GM21619 (cell line): ENCODE measurements around the gene ID4.
"Not testable (repeated sequence)": the region's sequence is repeated elsewhere in the genome, so short reads cannot be mapped to it uniquely, and the experiment has no call there.

Experiments used
- ATAC-seq: cut with Tn5 transposase; IDR thresholded peaks from one replicate; pipeline ENCODE4 v1.9.1; 2021; ENCODE audit not compliant: unreplicated experiment

ID4 gene

DNA sequence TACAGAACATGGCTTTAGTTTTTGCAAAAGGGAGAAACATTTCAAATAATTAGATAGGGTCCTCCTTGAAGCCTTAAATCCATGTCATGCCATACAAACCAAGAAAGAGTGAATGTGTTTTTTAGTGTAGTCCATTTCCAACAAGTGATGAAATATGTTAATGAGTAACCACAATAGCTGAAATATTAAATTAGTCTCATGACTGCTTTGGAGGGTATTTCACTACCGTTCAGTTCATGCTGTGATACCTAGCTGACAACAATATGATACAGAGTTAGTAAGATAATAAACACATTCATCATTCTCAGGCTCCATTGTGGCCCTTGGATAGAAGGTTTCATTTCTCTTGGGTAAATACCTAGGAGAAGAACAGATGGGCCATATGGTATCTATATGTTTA is 5.8 kb upstream of the ID4 start:
- ATAC-seq: no peak

DNA sequence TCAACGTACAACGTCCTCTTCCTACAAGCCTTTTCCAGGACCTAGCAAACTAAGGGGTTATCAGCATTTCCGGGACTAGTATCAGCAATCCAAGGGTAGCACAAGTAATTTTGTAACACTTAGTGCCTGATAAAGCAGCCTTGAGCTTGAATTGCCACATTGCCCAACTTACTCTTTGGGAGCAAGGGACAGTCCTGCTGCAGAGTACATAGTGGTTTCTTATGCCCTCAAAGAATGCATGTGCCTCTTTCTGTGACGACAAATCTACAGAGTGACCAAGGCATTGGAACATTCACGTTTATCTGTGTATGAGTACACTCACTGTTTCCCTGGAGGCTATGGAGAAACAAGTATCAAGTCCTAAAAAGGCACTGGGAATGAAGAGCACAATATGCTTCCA is 3.2 kb upstream of the ID4 start:
- no peak for ATAC-seq

DNA sequence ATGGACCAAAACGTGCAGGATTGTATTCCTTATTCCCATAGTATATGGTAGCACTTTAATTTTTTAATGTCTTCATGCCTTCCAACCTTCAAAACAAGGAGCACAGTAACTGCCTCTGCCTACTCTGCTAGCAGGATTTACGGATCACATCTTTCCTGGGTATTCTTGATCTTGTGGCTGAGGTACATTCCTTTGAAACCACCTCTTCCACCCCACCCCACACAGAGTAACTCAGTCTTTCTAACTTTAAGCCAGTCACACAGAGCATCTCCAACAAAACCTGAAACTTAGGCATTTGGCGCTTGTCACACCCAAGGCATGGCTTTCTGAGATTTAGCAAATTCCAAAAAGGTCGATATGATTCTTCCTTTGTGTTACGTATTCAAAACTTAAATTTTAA is 2.3 kb upstream of the ID4 start:
- no peak for ATAC-seq

DNA sequence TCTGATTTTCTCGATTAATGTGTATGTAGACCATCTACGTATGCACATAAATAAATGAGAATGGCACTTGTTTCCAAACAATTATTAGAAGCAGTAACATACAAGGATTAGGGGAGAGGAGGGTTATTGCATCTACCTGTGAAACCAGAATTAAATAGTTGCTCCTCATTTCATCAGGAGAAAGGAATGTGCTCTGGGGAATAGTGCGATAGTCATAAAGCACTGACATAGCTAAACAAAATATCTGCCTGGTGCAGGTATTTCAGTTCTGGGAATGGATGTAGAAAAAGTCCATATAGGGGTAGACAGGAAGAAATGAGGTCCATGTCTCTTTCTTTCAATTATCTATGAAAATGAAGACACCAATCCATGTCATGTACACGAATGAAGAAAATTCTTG is 1.6 kb upstream of the ID4 start:
- no peak for ATAC-seq

DNA sequence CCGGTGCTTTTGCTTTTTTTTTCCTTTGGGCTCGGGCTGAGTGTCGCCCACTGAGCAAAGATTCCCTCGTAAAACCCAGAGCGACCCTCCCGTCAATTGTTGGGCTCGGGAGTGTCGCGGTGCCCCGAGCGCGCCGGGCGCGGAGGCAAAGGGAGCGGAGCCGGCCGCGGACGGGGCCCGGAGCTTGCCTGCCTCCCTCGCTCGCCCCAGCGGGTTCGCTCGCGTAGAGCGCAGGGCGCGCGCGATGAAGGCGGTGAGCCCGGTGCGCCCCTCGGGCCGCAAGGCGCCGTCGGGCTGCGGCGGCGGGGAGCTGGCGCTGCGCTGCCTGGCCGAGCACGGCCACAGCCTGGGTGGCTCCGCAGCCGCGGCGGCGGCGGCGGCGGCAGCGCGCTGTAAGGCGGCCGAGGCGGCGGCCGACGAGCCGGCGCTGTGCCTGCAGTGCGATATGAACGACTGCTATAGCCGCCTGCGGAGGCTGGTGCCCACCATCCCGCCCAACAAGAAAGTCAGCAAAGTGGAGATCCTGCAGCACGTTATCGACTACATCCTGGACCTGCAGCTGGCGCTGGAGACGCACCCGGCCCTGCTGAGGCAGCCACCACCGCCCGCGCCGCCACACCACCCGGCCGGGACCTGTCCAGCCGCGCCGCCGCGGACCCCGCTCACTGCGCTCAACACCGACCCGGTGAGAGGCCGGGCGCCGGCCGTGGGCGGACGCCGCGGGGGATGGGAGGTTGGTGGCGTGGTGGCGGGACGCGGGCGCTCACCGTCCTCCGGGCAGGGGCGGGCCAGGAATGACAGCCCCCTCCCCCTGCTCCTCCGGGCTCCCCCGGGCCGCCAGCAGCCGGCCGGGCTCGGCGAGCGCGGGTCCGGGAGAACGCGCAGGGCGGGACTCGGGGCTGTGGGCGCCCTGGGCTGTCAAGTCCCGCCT is 606 bp downstream of the ID4 start:
- ATAC-seq: no peak

DNA sequence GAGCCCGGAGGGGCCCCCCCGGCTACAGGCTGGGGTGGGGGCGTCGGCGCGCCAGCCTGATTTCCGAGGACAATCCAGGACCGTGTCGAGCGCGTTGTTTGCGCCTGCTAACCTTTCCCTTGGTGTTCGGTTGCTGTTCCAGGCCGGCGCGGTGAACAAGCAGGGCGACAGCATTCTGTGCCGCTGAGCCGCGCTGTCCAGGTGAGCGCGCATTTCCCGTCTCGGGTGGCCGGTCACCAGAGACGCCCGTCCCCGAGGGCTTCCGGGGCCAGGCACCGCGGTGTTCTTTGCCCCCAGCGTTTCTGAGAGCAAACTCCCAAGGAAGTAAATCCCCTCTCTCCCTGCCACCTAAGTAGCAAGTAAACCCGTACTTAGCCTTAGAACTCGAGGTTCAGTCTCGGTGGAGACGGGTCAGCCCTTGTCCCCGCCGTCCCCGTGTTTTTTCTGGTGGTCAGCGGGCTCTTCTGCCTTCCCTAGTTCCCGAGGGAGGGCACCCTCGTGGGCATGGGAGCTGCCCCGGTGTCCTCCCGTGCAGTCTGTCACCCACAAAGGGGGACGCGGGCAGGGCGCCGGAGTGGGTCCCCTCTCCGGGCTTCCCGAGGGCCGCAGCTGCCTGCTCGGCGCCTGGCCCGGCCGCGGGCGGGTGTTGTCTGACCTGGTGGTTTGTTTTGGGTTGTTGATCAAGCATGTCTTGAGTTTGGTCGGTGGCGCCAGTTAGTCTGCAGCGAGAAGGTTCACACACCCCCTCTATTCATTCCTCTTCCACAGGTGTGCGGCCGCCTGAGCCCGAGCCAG is 1.5 kb downstream of the ID4 start:
- no peak for ATAC-seq

DNA sequence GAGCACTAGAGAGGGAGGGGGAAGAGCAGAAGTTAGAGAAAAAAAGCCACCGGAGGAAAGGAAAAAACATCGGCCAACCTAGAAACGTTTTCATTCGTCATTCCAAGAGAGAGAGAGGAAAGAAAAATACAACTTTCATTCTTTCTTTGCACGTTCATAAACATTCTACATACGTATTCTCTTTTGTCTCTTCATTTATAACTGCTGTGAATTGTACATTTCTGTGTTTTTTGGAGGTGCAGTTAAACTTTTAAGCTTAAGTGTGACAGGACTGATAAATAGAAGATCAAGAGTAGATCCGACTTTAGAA is 2.0 kb downstream of the ID4 start:
- ATAC-seq: no peak

DNA sequence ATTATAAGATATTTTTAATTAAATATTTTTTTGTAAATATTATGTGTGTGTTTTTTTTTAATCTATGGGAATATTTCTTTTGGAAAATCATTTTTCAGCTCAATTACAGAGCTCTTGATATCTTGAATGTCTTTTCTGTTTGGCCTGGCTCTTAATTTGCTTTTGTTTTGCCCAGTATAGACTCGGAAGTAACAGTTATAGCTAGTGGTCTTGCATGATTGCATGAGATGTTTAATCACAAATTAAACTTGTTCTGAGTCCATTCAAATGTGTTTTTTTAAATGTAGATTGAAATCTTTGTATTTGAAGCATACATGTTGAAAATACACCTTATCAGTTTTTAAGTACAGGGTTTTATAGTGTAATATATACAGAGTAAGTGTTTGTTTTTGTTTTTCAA is 2.6 kb downstream of the ID4 start:
- ATAC-seq: no peak

DNA sequence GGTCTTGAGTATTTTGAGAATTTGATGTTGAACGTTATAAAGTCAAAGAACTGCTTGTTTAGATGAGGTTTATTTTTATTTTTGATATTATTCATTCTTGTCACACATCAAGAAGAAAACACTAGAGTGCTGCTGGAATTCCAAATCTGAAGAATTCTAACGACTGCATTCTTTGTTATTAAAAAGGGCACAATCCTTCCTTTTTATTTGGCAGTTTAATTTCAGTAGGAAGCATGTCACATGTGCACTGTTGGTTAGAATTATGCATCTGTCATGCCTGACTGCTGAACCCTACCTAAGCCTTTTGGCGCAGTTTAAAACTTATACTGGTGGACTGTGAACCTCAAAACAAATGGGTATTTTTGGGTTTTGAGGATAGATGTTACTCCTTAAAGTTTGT is 4.0 kb downstream of the ID4 start:
- ATAC-seq: no peak

DNA sequence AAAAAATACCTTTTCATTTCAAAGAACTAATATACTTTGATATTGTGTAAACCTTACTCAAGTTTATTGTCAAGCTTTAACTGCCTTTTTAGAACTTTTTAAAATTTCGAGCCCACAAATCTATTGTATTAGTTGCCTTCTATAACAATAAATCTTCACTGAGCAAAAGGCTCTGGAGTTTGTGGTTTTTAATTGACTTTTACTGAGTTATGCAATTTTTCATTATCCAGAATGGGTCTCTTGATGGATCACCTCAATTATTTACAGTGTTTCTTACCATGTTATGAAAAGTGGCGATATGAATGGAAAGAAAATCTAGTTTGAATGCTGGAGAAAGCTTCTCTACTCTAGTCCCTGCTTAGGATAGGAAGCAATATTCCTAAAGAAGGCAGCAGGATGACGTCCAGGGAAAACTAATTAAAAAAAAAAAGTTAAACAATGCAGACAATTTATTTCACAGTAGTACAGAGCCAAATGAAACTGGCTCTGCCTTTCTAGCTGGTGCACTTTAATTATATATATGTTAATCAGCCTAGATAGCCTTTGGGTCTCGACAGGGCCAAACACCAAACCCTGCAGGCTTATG is 5.0 kb downstream of the ID4 start:
- no peak for ATAC-seq

DNA sequence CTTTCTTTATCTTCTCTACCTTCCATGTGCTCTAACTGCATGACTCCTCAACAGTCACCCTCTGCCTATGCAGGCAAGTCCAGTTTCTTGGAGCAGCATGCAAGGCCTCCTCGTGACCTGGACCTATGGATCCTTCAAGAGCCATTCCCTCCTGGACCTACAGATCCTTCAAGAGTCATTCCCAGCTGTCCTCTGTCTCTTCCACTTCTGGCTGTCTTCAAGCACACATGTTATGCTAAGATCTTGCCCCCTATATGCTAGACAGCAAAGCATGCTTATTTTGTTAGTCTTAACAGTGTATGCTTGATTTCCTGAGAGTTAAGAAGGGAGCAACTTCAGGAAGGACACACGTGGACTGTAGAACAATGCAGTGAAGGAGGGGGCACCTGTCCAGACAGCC is 7.5 kb downstream of the ID4 start:
- ATAC-seq: no peak

DNA sequence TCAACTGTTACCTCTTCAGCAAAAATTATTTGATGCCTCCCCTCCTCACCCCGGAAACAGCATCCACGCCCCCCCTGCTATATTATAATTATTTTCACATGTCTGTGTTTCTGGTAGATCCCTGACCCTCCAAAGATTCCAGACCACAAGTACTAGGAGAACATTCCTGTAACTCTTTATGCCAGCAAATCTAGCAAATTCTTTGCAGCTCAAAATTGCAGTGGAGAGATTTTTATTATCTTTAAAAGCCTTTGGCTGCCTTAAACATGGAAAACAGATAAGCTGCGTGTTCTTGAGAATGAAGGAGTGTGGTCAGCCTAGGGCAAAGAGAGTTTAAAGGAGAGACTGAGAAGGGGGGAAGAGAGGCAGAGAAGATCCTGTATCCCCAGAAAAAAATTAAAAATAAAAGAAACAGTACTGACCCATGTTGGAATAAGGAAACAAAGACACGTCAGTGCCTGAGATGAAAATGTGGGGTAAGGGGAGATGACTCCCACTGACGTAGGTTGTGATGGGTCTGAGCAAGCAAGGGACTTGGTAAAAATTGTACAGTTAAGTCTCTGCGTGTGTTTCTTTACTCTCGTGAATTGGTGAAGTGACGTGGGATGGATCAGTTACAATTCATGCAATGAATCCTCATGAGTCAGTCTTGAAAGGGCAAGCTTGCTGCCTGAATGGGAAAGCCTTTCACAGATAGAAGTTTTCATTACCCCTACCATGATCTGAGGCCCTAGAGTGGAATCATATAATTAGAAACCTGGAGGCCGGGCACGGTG is 8.3 kb downstream of the ID4 start:
- no peak for ATAC-seq

DNA sequence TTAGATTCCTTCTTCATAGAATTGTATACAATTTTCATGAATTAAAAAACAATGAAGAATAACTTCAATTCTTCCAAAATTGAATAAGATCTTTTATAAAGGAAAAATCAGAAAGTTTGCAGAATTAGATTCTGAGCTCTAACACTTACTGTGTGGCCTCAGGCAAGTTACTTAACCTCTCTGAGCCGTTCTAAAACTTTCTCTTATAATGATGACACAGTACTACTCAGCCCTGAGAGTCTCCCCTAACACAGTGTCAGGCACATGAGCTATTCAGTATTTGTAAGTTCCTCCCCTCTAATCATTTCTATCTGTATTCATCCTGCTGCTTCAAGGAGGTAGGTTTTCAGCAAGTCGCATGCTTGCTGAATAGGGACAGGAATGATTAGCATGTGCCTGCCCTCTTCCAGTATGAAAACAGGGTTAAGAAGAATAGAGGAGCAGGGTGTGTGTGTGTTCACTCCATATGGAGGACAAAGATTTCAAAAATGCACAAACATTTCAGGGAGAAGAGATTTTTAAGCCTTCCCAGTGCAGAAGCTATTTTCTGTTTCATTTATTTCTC is 11.4 kb downstream of the ID4 start:
- no peak for ATAC-seq

DNA sequence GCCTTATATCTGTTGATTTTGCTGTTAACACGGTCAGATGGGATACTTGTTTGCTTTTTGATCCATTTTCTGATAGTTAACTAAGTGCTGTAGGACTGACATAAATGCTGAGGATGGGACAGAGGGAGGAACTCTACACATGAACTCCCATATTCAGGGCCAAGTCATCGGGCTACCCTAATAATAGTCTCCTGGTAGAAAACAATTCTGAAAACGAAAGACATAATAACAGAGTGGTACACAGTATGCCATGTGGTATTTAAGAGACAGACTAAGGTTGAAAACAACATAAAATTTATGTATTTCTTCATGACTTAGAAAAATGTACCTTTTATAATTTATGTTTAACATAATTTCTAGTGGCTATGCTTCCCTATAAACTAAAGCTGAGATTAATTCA is 12.0 kb downstream of the ID4 start:
- ATAC-seq: no peak

DNA sequence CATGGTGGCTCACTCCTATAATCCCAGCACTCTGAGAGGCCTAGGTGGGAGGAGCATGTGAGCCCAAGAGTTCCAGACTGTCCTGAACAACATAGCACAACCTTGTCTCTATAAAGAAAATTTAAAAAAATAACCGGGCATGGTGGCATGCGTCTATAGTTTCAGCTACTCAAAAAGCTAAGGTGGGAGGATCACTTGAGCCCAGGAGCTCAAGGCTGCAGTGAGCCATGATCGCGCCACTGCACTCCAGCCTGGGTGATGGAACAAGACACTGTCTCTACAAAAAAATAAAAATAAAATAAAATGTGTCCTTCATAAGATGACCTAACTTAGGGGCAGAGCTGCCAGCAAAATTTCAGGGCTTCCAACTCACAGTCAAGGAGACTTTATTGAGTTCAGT is 12.6 kb downstream of the ID4 start:
- no peak for ATAC-seq

DNA sequence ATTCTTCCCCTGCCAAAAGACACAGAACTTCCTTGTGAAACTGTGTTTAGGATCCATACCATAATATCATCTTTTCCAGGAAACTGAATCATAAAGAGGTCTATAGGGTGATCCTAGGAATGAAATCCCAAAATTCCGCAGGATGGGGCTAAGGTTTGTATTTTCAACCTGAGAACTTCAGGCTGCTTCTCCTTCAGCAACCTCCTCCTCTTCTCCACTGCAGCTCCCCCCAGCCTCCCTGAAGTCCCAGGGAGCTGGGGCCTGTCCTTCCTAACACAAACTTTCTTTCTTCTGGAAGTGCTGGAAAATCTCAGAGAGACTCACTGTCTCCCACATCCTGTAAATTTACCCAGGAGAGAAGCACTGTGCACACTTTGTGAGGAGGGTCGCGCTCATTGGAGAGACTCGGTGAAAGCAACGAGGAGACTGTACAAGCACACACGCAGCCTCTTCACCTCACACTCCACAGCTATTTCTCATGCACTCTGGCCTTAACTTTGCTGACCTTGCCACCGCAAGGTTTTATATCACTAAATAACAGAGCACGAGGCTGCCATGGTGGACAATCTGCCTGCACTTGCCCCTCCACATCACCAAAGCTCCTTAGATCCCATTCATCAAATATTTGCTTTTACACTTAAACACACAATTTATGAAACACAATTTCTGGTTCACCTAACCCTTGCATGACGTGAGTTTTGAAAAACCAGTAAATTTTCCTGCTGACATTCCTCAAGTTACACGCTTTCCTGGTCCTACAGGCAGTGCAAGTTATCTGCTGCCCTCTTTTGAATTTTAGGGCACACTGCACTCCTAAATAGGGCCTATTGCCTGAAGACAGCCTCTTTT is 14.3 kb downstream of the ID4 start:
- ATAC-seq: no peak

DNA sequence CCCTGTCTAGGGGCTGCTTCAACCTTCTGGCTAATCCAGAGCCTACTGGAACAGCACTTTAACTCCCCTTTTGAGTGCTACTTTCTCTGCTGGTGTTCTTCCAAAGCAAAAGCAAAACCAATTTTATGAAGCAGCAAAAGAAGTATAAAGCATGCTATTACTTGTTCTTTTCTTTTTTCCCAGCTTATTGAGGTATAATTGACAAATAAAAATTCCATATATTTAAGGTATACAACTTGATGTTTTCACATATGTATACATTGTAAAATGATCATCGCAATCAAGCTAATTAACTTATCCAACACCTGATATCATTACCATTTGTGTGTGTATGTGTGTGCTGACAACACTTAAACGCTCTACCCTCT is 14.9 kb downstream of the ID4 start:
- ATAC-seq: no peak

DNA sequence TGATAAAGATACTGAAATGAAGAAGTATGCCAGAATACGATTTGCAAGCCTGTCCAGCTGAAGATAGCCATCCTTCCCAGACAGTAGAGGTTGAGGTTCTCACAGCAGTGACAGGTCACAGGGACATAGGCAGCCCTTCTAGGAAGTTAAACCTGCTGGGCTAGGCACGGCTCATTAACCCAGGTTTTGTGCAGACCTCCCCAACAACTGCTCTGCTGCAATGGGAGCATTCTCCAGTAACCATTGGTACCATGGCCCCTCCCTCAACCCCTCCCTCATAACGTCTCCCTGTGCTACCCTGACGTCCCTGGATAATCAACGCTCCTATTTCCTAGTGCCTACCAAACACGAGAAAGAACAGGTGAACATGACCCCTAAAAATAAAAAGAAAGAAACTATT is 15.8 kb downstream of the ID4 start:
- ATAC-seq: no peak

DNA sequence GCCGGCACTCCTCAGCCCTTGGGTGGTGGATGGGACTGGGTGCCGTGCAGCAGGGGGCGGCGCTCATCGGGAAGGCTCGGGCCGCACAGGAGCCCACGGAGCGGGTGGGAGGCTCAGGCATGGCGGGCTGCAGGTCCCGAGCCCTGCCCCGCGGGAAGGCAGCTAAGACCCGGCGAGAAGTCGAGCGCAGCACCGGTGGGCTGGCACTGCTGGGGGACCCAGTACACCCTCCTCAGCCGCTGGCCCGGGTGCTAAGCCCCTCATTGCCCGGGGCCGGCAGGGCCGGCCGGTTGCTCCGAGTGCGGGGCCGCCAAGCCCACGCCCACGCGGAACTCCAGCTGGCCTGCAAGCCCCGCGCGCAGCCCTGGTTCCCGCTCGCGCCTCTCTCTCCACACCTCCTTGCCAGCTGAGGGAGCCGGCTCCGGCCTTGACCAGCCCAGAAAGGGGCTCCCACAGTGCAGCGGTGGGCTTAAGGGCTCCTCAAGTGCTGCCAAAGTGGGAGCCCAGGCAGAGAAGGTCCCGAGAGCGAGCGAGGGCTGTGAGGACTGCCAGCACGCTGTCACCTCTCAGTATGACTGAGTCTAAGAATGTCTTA is 17.3 kb downstream of the ID4 start:
- ATAC-seq: not testable (repeated sequence)

DNA sequence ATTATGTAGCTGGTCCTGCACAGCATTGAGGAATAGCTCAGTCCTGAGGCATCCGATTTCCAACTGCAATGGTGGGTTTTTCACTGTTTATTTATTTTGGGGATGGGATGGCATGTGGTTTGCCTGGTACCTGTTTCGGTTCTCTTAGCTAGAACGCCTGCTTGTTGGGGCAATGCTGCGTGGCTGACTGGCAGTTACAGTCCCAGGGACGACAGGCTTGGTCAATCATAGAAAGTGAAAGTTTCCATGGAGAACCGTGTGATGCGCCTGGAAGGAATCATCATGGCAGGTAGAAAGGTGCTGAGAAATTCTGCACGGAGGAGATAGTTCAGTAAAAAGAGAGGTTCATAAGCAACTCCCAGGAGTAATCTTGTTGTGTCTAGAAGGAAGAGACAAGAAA is 18.4 kb downstream of the ID4 start:
- no peak for ATAC-seq
